Mammary epithelial cell (primary cell): Measurements from ENCODE around the gene ICAM1.
"Not testable (repeated sequence)": the region's sequence is repeated elsewhere in the genome, so short reads cannot be mapped to it uniquely, and the experiment has no call there.

Source experiments
- EZH2 ChIP-seq: IDR thresholded peaks from 2 replicates; pipeline ENCODE4 v1.6.1; 2012; ENCODE audit warnings: low read length, inconsistent platforms, borderline replicate concordance
- TF ChIP-seq, protein P1 (sequence below), 2 donors: IDR thresholded peaks in 1 of 2; conservative IDR thresholded peaks in 1 of 2; 2 replicates each; pipeline ENCODE4 v1.5.1; 2011 to 2012; ENCODE audit warnings: inconsistent platforms in 2 of 2, low read length in 2 of 2, mild to moderate bottlenecking in 2 of 2, control low read depth in 1 of 2, low read depth in 1 of 2; ENCODE audit not compliant: insufficient read depth in 1 of 2; ENCODE audit errors: extremely low read depth in 1 of 2

DNA sequence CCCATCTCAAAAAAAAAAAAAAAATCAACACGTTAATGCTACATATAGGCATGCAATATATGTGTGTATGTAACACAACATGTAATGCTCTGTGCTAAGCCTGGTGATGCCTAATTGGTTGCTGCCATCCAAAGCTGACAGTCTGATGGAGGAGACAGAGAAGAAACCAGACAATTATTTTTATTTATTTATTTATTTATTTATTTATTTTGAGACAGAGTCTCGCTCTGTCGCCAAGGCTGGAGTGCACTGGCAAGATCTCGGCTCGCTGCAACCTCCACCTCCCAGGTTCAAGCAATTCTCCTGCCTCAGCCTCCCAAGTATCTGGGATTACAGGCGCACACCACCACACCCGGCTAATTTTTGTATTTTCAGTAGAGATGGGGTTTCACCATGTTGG lies 35.5 kb upstream of the ICAM1 start:
- TF ChIP-seq, protein P1, sequence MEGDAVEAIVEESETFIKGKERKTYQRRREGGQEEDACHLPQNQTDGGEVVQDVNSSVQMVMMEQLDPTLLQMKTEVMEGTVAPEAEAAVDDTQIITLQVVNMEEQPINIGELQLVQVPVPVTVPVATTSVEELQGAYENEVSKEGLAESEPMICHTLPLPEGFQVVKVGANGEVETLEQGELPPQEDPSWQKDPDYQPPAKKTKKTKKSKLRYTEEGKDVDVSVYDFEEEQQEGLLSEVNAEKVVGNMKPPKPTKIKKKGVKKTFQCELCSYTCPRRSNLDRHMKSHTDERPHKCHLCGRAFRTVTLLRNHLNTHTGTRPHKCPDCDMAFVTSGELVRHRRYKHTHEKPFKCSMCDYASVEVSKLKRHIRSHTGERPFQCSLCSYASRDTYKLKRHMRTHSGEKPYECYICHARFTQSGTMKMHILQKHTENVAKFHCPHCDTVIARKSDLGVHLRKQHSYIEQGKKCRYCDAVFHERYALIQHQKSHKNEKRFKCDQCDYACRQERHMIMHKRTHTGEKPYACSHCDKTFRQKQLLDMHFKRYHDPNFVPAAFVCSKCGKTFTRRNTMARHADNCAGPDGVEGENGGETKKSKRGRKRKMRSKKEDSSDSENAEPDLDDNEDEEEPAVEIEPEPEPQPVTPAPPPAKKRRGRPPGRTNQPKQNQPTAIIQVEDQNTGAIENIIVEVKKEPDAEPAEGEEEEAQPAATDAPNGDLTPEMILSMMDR (conservative IDR thresholded peaks at IDR 0.05 in 1 of 2, IDR thresholded peaks at IDR 0.05 in 1 of 2; ENCODE audit: extremely low read depth in 1 of 2, insufficient read depth in 1 of 2, low read depth in 1 of 2, low read length in 2 of 2), result not testable (repeated sequence)
- not testable (repeated sequence) for TF ChIP-seq EZH2
